Thyroid gland (tissue), 4 donors: Measurements from ENCODE around the gene MIP. TPM values are rescaled to one million over a fixed set of nuclear protein-coding genes. Genes with fewer than 3 reads are reported as not detected.

Experiments used
- DNase-seq, 2 donors: peaks; one replicate each; pipeline ENCODE4 v3.0.0-alpha.2; 2019
- H3K27ac ChIP-seq, 3 donors: fragments of 200-600 bp; sonication (generic); 1 replicate in 2 of 3; 2 replicates in 1 of 3; pipeline ENCODE4 v1.5.1; 2016 to 2019; ENCODE audit warnings: mild to moderate bottlenecking in 1 of 3, moderate library complexity in 1 of 3
- H3K27me3 ChIP-seq: fragments of 200-600 bp; sonication (generic); one replicate; pipeline ENCODE4 v1.5.1; 2019
- H3K36me3 ChIP-seq, 2 donors: fragments of 200-600 bp; sonication (generic); one replicate each; pipeline ENCODE4 v1.5.1; 2016 to 2019
- H3K4me1 ChIP-seq, 2 donors: fragments of 200-600 bp; sonication (generic); one replicate each; pipeline ENCODE4 v1.5.1; 2017 to 2019
- H3K4me3 ChIP-seq, 3 donors: fragments of 200-600 bp; sonication (generic); replicated peaks in 1 of 3; 1 replicate in 2 of 3; 2 replicates in 1 of 3; pipeline ENCODE4 v1.5.1; 2016; ENCODE audit warnings: mild to moderate bottlenecking in 1 of 3
- H3K9me3 ChIP-seq: fragments of 200-600 bp; sonication (generic); one replicate; pipeline ENCODE4 v1.5.1; 2017
- POLR2A ChIP-seq, 2 donors: fragments of 450-650 bp; IDR thresholded peaks; one replicate each; pipeline ENCODE4 v1.6.1; 2017; ENCODE audit warnings: antibody characterized with exemption in 2 of 2, mild to moderate bottlenecking in 2 of 2, moderate library complexity in 1 of 2
- WGBS, 2 donors: methylation state at CpG; one replicate each; pipeline ENCODE4 v1.1.5; 2017; 5-methylcytosine and 5-hydroxymethylcytosine counted together
- intact Hi-C: fragments of 100-400 bp; cut with DNase I; formaldehyde crosslinking; loops from one replicate; pipeline ENCODE4 v1.15.1; 2023
- total RNA-seq, 4 donors: library from RNA; depleted of rRNA; stranded (reverse); fragments of >200 nt; gene quantifications; one replicate each; pipeline ENCODE4 v1.2.3, GENCODE V29; 2016
- TF ChIP-seq, protein P1 (sequence below), 6 experiments: fragments of 200-600 bp in 3 of 6; fragments of 450-650 bp in 3 of 6; sonication (generic) in 3 of 6; IDR thresholded peaks; one replicate each; pipeline ENCODE4 v1.5.1; 2016 to 2019; ENCODE audit warnings: antibody characterized with exemption in 6 of 6, mild to moderate bottlenecking in 2 of 6, inconsistent platforms in 1 of 6, moderate library complexity in 1 of 6

The MIP gene
- total RNA-seq, 4 donors from 2014 or later = not detected

- no peak for DNase-seq
- 94 to 96% methylated on average over 7 of the region's 7 CpGs for WGBS, 2 donors
- H3K36me3 ChIP-seq = no peaks in the 10 kb centered on the region
- no peaks in the 10 kb centered on the region for H3K9me3 ChIP-seq
- TF ChIP-seq, protein P1, sequence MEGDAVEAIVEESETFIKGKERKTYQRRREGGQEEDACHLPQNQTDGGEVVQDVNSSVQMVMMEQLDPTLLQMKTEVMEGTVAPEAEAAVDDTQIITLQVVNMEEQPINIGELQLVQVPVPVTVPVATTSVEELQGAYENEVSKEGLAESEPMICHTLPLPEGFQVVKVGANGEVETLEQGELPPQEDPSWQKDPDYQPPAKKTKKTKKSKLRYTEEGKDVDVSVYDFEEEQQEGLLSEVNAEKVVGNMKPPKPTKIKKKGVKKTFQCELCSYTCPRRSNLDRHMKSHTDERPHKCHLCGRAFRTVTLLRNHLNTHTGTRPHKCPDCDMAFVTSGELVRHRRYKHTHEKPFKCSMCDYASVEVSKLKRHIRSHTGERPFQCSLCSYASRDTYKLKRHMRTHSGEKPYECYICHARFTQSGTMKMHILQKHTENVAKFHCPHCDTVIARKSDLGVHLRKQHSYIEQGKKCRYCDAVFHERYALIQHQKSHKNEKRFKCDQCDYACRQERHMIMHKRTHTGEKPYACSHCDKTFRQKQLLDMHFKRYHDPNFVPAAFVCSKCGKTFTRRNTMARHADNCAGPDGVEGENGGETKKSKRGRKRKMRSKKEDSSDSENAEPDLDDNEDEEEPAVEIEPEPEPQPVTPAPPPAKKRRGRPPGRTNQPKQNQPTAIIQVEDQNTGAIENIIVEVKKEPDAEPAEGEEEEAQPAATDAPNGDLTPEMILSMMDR (IDR thresholded peaks at IDR 0.05) = no peak
- no peak for TF ChIP-seq POLR2A (IDR thresholded peaks at IDR 0.05)
- intact Hi-C loops = no loop called here
- H3K27ac ChIP-seq = no peak overlapping the region
- no peaks in the 10 kb centered on the region for H3K27me3 ChIP-seq
- H3K4me3 ChIP-seq = no peak overlapping the region
- no peaks in the 10 kb centered on the region for H3K4me1 ChIP-seq
Observed at GRCh38 chr12:56479625-56480024, 25.2 kb upstream of the MIP start.

- H3K9me3 ChIP-seq = no peaks in the 10 kb centered on the region
- H3K4me1 ChIP-seq = no peaks in the 10 kb centered on the region
- H3K27me3 ChIP-seq = no peaks in the 10 kb centered on the region
- TF ChIP-seq, protein P1 (IDR thresholded peaks at IDR 0.05) = no peak
- TF ChIP-seq POLR2A (IDR thresholded peaks at IDR 0.05) = no peak
- no peak overlapping the region for H3K27ac ChIP-seq
- 78 to 83% methylated on average over 6 of the region's 6 CpGs for WGBS, 2 donors
- H3K36me3 ChIP-seq = no peaks in the 10 kb centered on the region
- no peak for DNase-seq
- H3K4me3 ChIP-seq = no peak overlapping the region
- intact Hi-C loops = no loop called here
Observed at GRCh38 chr12:56477521-56478225, 23.2 kb upstream of the MIP start.

DNA sequence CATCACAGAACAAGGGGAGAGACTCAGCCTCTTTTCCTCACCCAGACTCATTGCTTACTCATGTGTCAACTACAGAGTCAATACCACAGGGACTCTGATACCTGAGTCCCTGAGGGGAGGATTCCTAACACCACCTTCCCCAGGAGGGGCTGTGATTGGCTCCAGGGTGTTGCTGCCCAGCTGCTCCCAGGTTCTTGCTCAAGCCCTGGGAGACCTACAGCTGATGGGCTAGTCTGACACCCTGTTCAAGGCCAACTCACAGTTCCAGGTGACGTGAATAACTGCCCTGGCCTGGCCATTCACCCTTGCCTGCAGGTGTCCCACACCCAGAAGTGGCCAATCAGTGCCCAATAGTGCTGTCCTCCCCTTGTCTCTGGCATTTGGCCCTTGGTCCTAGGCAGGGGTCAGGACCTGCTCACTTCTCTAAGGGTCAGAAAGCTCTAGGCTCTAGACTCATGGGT is 22.5 kb upstream of the MIP start:
- no peaks in the 10 kb centered on the region for H3K9me3 ChIP-seq
- H3K4me1 ChIP-seq = no peaks in the 10 kb centered on the region
- H3K4me3 ChIP-seq = no peak overlapping the region
- no peaks in the 10 kb centered on the region for H3K36me3 ChIP-seq
- H3K27ac ChIP-seq = no peak overlapping the region
- TF ChIP-seq, protein P1 (IDR thresholded peaks at IDR 0.05) = no peak
- TF ChIP-seq POLR2A (IDR thresholded peaks at IDR 0.05) = no peak
- DNase-seq = no peak
- H3K27me3 ChIP-seq = no peaks in the 10 kb centered on the region
- intact Hi-C loops = no loop called here
- WGBS, 2 donors = 86% methylated on average over 1 of the region's 1 CpG; no CpG with 5 or more reads in 1 of the 2 donors

- Histone ChIP-seq H3K27me3 (no peaks in the 10 kb centered on the region), H3K27ac (no peak overlapping the region), H3K4me3 (no peak overlapping the region), H3K4me1 (no peaks in the 10 kb centered on the region), H3K9me3 (no peaks in the 10 kb centered on the region), H3K36me3 (no peaks in the 10 kb centered on the region)
- WGBS, 2 donors = 89 to 94% methylated on average over 6 of the region's 6 CpGs
- TF ChIP-seq, protein P1 (IDR thresholded peaks at IDR 0.05) = no peak
- no peak for TF ChIP-seq POLR2A (IDR thresholded peaks at IDR 0.05)
- no peak for DNase-seq
- intact Hi-C loops = no loop called here
Observed at GRCh38 chr12:56476143-56476542, 21.7 kb upstream of the MIP start.

DNA sequence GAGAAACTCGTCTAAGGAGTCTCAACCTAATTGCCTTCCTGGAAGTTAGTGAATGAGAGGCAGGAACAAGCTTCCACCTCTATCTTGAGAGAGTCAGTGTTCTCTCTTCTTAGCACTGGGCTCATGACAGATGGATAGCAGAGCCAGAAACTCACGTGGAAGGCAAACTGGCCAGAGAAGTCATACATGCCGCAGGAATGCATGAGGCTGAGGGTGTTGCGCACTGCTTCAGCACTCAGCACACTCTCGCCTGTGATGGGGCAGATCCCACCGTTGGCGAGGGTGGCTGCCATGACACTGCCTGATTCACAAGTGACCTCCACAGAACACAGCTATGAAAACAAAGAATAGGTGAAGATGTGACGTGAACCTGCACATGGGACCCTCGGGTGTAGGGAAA is 19.9 kb upstream of the MIP start:
- H3K27me3 ChIP-seq = no peaks in the 10 kb centered on the region
- no peaks in the 10 kb centered on the region for H3K9me3 ChIP-seq
- H3K27ac ChIP-seq = no peak overlapping the region
- no peak for DNase-seq
- TF ChIP-seq, protein P1 (IDR thresholded peaks at IDR 0.05) = no peak
- no peak for TF ChIP-seq POLR2A (IDR thresholded peaks at IDR 0.05)
- H3K4me1 ChIP-seq = peaks cover under 1 to 4% of the 10 kb centered on the region in 2 donors
- WGBS, 2 donors = 96 to 100% methylated on average over 8 to 9 of the region's 9 CpGs
- no peak overlapping the region for H3K4me3 ChIP-seq
- no peaks in the 10 kb centered on the region for H3K36me3 ChIP-seq
- intact Hi-C loops = no loop called here
